CD4-positive, alpha-beta T cell treated with Interleukin-2 at 100 ng/mL for 4 hours (primary cell): ENCODE results near the gene MEI1.
"Not testable (repeated sequence)": the region's sequence is repeated elsewhere in the genome, so short reads cannot be mapped to it uniquely, and the experiment has no call there.

ENCODE experiments used
- DNase-seq: peaks from one replicate; pipeline ENCODE4 v3.0.0-alpha.2; 2020; ENCODE audit warnings: low spot score

The MEI1 gene

GRCh38 chr22:41822317-41823057 lies 123.2 kb downstream of the MEI1 start:
- peak; percentile 92 for DNase-seq

- DNase-seq: no peak
Observed at GRCh38 chr22:41823797-41824196, 124.5 kb downstream of the MEI1 start.

- DNase-seq: no peak
Observed at GRCh38 chr22:41825376-41825775, 126.1 kb downstream of the MEI1 start.

GRCh38 chr22:41826021-41826420 lies 126.7 kb downstream of the MEI1 start:
- no peak for DNase-seq

- DNase-seq: no peak
Observed at GRCh38 chr22:41826430-41827383, 127.4 kb downstream of the MEI1 start.

DNA sequence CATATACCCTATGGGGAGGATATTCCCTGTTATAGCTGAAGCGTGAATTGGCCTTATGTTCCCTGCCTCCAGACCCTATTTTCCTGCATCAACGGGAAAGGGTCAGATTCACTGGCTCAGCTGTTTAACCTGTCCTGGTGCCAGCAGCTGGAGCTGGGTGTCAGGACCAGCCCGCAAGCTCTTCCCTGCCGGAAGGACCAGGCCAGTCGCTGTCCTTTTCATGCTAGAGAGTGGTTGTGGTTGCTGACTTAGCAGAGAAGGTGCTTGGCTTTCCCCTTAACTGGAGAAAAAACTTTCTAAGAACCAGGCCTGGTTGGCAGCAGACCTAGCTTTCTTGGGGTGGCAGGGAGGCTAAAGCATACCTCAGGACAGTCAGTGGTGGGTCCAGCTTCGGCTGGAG lies 128.4 kb downstream of the MEI1 start:
- DNase-seq: no peak

DNA sequence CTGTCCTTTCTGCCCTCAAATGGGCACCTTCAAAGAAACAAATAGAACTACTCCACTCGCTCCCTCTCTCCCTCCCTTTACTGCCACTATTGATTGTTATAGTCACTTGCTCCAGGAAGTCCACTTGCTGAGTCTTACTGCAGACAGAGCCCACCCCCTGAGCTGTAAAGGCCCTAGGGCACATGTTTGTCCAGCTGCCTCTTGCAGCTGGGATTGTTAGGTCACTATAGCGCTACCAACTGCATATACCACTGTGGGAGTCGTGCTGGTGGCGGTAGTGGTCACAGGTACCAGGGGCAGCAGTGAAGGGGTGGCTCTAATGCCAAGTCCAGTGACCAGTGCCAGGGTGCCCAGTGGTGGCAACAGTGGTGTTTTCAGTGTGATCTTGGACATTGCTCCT lies 129.2 kb downstream of the MEI1 start:
- no peak for DNase-seq

GRCh38 chr22:41830174-41830573 lies 130.9 kb downstream of the MEI1 start:
- DNase-seq: no peak

DNA sequence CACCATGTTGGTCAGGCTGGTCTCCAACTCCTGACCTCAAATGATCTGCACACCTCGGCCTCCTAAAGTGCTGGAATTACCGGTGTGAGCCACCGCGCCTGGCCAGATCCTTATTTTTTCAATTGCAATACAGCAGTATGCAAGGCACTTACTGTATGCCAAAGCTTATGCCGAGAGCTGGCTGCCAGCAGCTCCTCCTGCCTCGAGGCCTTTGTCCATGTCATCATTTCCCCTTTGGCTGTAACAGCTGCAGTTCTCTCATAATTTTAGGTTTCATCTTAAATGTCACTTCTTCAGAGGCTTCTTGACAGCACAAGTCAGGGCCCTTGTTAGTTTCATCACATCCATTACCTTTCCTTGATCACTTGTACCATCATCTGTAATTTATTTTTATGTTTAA lies 132.1 kb downstream of the MEI1 start:
- DNase-seq: no peak

DNA sequence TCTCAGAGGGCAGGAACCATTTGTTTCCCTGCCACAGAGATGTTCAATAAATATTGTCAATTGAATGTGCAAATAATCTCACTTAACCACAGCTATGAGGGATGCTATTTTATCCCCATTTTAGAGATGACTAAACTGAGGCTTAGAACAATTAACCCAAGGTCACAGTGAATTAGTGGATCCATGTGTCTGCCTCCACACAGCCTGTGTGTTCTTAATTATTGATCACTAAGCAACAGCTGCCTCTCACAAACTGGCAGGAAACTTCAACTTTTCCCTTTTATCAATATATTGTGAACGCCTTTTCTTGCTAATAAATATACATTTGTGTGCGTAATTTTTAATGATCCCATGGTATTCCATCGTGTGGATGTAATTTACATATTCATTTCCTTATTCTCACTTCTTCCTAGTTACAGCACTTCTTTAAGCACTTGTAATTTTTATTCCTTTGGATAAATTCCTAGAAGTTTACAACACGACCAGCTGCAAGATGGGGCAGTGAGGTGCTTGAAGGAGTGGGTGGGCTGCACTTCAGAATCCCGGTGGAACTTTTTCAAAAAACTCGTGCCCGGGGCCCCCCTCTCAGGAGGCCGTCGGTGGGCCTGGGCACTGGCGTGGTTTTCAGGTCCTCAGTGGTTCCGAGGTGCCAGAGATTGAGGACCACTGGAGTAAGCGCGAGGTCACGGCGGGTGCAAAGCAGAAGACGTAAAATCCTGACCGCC lies 132.7 kb downstream of the MEI1 start:
- no peak for DNase-seq

- DNase-seq: peak; percentile 98
Observed at GRCh38 chr22:41832553-41833368, 133.5 kb downstream of the MEI1 start, which contains the start of gene SREBF2. TSS of gene SREBF2 (plus strand) at chr22:41833105. CDS start at chr22:41833271, 166 bp downstream.

- DNase-seq: peak; percentile 37
Observed at GRCh38 chr22:41833369-41834004, 134.2 kb downstream of the MEI1 start.

DNA sequence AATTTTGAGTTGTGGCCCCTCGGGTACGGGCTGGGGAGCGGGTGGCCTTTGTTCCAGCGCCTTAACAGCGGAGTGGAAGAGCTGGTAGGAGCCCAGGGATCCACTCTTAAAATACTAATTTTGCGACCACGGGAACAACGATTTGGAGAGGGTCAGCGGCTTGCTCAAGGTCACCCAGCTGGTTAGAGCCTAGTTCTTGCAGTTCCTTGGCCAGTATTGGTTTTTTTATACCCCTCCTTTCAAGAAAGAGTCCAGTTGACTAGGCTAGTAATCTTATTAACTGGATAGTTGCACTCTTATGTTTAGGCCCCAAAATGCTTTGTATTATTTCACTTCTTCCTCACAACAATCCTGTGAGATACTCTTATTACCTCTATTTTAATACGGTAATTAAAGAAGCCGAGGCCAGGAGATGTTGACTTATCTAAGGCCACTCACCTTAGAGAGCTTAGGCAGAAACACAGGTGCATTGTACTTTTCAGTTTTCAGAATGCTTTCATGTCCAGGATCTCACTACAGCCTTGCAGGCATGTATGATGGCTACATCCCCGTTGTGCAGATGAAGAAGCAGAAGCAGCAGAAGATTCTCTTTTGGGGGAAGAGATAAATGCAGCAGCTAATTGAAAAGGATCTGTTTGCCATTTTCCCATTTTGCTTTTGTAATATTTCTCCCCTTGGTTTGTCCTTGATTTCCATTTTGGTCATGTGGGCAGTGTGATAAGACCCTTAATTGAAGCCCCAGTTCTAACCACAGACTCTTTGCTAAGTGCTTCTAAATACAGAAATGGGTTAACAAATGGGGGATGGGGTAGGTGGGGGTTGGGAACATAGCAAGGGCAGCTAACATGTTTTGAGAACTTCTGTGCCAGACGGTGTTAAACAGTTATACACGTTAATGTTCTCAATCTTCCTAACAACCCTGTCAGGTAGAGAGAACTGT lies 135.0 kb downstream of the MEI1 start:
- DNase-seq: no peak

DNA sequence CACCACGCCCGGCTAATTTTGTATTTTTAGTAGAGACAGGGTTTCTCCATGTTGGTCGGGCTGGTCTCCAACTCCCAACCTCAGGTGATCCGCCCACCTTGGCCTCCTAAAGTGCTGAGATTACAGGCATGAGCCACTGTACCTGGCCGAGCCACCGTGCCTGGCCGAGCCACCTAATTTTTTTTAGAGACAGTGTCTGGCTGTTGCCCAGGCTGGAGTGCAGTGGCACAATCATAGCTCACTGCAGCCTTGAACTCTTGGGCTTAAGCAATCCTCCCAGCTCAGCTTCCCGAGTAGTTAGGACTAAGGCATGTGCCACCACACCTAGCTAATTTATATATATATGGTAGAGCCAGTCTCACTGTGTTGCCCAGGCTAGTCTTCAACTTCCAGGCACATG lies 136.2 kb downstream of the MEI1 start:
- DNase-seq: not testable (repeated sequence)

DNA sequence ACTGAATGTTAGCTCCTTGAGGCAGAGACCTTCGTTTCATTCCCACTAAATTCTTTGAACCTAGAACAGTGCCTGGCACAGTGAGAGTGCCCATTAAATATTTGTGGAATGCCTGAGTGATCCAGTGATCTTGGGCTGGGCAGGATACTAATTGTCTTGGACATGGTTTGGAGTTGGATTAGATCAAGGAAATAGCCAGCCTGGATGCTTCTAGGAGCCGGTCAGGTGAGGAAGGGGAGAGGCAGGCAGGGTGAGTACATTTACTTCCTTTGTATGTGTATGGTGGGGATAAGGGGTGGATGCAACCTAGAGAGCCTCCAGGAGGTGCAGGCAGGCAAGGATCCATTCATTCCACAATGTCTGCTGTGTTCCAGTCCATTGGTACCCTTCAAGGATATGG lies 137.2 kb downstream of the MEI1 start:
- no peak for DNase-seq

DNA sequence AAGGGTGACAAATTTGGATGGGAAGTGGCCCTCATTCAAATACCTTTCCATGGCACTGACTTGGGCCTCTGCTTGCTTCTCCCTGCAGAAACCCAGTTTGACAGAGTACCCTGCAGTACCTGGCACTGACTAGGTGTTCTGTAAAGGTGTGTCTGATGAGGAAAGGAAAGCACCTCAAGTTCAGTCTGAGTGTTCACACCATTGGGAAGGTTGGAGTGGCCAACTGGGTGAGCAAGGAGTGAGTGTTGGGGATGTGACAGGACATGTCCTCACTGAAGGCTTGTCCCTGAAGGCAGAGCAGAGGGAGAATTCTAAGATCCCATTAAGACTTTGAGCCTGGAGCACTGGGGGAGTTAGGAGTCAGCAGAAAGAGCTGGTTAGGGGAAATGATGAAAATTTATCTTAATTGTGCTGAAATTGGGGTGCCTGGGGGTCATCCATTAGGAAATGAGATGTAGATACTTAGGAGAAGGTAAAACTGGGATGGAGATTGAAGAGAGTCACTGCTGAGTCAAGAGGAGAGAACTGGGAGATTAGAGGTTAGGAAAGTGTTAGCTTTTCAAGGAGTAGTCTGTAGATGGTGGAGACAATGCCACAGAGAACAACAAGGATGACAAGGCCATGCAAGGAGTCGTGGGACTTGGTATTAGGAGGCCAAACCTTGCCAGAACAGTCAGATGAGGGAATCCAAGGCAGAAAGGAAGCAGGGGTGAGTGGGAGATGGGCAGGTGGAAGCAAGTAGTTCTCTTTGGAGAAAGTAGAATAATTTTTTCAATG lies 139.7 kb downstream of the MEI1 start:
- no peak for DNase-seq

DNA sequence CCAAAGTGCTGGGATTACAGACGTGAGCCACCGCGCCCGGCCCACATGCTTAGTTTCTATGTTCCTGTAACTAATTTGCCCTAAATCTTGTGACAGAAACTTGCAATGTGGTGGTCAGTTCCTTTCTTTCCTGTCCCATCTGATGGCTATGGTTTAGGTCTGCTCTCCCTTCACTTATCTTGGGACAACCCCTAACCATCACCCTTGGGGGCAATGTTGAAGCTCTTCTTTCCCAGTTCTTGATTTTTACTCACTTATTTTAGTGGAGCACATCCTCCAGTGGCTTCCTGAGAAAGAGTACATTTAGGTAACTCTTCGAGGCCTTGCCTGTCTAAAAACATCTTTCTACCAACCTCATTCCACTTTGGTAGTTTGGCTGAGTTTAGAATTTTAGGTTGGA lies 140.9 kb downstream of the MEI1 start:
- no peak for DNase-seq

GRCh38 chr22:41841085-41841712 lies 141.9 kb downstream of the MEI1 start:
- no peak for DNase-seq
